Measurements from ENCODE around the gene NRIP2.

DNA sequence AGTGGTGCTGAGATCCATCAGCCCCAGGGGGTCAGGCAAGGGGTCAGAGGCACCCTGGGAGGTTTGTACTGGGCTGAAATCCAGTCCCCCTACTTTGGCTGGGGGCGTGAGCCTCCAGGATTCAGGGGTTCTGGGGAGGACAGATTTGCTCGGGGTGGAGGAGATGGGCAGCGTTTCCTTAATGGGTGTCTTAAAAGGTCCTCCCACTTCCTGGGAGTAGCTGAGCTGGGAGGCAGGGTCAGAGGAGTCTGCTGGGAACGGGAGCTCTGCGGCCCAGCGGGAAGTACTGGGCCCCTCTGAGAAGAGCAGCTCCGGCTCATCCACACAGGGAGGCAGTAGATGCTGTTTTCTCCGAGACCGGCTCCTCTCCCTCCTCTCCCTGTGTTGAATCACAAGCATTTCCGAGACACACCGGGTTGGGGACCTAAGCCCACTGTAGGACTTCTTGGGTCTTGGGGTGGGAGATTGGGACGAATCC is 24.1 kb upstream of the NRIP2 start:
- TF ChIP-seq, protein P1, sequence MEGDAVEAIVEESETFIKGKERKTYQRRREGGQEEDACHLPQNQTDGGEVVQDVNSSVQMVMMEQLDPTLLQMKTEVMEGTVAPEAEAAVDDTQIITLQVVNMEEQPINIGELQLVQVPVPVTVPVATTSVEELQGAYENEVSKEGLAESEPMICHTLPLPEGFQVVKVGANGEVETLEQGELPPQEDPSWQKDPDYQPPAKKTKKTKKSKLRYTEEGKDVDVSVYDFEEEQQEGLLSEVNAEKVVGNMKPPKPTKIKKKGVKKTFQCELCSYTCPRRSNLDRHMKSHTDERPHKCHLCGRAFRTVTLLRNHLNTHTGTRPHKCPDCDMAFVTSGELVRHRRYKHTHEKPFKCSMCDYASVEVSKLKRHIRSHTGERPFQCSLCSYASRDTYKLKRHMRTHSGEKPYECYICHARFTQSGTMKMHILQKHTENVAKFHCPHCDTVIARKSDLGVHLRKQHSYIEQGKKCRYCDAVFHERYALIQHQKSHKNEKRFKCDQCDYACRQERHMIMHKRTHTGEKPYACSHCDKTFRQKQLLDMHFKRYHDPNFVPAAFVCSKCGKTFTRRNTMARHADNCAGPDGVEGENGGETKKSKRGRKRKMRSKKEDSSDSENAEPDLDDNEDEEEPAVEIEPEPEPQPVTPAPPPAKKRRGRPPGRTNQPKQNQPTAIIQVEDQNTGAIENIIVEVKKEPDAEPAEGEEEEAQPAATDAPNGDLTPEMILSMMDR (IDR thresholded peaks at IDR 0.05; ENCODE audit: borderline replicate concordance, extremely low read depth, low read length, poor library complexity, severe bottlenecking), result no peak
- no peak for TF ChIP-seq EZH2 (IDR thresholded peaks at IDR 0.05; ENCODE audit: borderline replicate concordance, low read depth, low read length, severe bottlenecking)

Measured in DND-41 (cell line).